HL-60 (cell line): Measurements from ENCODE around the gene PRKCE.
"Not testable (repeated sequence)": the region's sequence is repeated elsewhere in the genome, so short reads cannot be mapped to it uniquely, and the experiment has no call there.

Source experiments
- DNase-seq, 2 experiments: peaks; one replicate each; pipeline ENCODE4 v3.0.0-alpha.2; 2010 to 2020; ENCODE audit warnings: low read depth in 1 of 2, low spot score in 1 of 2
- H3K27ac ChIP-seq: fragments of 250-450 bp; sonication (Bioruptor Pico); replicated peaks from 2 replicates; pipeline ENCODE4 v1.5.1; 2020; ENCODE audit warnings: mild to moderate bottlenecking, moderate library complexity
- H3K27me3 ChIP-seq: fragments of 250-450 bp; sonication (Bioruptor Pico); 2 replicates; pipeline ENCODE4 v1.5.1; 2021; ENCODE audit warnings: mild to moderate bottlenecking, moderate library complexity; ENCODE audit not compliant: insufficient read depth, poor library complexity, severe bottlenecking
- H3K4me3 ChIP-seq: replicated peaks from 2 replicates; pipeline ENCODE4 v1.5.1; 2011; ENCODE audit warnings: mild to moderate bottlenecking, control low read depth, low read length; ENCODE audit not compliant: insufficient read depth
- CTCF ChIP-seq: IDR thresholded peaks from one replicate; pipeline ENCODE4 v1.5.1; 2011; ENCODE audit warnings: low read length, control low read depth, inconsistent platforms; ENCODE audit not compliant: insufficient read depth
- GABPA ChIP-seq: IDR thresholded peaks from 2 replicates; pipeline ENCODE4 v1.6.1; 2012; ENCODE audit warnings: low read depth
- POLR2AphosphoS5 ChIP-seq: IDR thresholded peaks from 2 replicates; pipeline ENCODE4 v1.6.1; 2012; ENCODE audit warnings: low read depth
- SPI1 ChIP-seq: IDR thresholded peaks from 2 replicates; pipeline ENCODE4 v1.6.1; 2012; ENCODE audit warnings: low read depth, mild to moderate bottlenecking, borderline replicate concordance
- TF ChIP-seq, protein P1 (sequence below): IDR thresholded peaks from 2 replicates; pipeline ENCODE4 v1.6.1; 2012; ENCODE audit warnings: low read depth; ENCODE audit not compliant: insufficient replicate concordance

PRKCE gene

GRCh38 chr2:46200861-46201605, 549.6 kb downstream of the PRKCE start:
- TF ChIP-seq POLR2AphosphoS5 (no peak), GABPA (no peak), SPI1 (no peak), CTCF (no peak)
- TF ChIP-seq, protein P1, sequence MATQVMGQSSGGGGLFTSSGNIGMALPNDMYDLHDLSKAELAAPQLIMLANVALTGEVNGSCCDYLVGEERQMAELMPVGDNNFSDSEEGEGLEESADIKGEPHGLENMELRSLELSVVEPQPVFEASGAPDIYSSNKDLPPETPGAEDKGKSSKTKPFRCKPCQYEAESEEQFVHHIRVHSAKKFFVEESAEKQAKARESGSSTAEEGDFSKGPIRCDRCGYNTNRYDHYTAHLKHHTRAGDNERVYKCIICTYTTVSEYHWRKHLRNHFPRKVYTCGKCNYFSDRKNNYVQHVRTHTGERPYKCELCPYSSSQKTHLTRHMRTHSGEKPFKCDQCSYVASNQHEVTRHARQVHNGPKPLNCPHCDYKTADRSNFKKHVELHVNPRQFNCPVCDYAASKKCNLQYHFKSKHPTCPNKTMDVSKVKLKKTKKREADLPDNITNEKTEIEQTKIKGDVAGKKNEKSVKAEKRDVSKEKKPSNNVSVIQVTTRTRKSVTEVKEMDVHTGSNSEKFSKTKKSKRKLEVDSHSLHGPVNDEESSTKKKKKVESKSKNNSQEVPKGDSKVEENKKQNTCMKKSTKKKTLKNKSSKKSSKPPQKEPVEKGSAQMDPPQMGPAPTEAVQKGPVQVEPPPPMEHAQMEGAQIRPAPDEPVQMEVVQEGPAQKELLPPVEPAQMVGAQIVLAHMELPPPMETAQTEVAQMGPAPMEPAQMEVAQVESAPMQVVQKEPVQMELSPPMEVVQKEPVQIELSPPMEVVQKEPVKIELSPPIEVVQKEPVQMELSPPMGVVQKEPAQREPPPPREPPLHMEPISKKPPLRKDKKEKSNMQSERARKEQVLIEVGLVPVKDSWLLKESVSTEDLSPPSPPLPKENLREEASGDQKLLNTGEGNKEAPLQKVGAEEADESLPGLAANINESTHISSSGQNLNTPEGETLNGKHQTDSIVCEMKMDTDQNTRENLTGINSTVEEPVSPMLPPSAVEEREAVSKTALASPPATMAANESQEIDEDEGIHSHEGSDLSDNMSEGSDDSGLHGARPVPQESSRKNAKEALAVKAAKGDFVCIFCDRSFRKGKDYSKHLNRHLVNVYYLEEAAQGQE: no peak
- Histone ChIP-seq H3K27ac (no peak overlapping the region), H3K27me3 (no peaks in the 10 kb centered on the region), H3K4me3 (no peak overlapping the region)
- DNase-seq: no peak

DNA sequence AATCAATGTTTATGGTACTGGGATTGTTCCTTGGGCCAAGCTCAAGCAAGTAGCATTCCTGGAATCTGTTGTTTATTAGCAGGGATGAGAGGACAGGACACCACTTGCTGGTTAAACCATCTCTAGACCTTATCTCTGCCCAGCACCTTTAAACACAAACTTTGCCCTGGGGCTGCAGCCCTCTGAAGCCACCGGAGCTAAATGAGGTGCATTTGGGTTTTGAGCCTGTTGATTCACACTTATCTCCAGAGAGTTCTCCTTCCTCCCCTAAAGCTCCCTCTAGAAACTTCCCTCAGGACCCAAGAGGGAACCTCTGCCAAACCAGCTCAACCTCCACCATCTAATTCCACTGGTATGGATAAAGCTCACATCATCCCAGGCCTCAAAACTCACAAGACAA, 551.0 kb downstream of the PRKCE start:
- H3K27me3 ChIP-seq: no peaks in the 10 kb centered on the region
- TF ChIP-seq, protein P1: no peak
- no peak overlapping the region for H3K4me3 ChIP-seq
- no peak overlapping the region for H3K27ac ChIP-seq
- DNase-seq: no peak

GRCh38 chr2:46202987-46203386, 551.5 kb downstream of the PRKCE start:
- H3K27me3 ChIP-seq: no peaks in the 10 kb centered on the region
- TF ChIP-seq, protein P1: no peak
- no peak for TF ChIP-seq SPI1
- no peak for DNase-seq
- no peak overlapping the region for H3K4me3 ChIP-seq
- no peak overlapping the region for H3K27ac ChIP-seq

- not testable (repeated sequence) for H3K27me3 ChIP-seq, H3K4me3 ChIP-seq, H3K27ac ChIP-seq, DNase-seq
Measured at GRCh38 chr2:46203636-46204035, 552.2 kb downstream of the PRKCE start.

DNA sequence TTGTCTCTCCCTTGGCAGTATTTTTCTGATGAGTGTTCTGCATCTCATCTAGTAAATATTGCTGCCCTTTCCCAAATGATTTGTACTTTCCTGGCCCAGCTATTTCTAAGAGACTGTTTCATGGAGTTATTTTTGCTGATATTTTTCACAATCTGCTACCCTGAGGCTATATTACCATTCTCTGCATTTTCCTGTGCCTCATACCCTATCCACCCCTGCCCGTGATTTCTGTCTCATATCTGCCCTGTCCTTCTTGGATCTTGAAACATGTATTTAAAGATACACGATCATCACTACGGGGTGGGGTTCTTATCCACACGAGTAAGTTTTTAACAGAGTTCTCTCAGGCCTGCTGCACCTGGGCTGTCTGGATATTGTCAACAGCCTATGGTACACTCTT, 556.1 kb downstream of the PRKCE start:
- H3K4me3 ChIP-seq: no peak overlapping the region
- no peak overlapping the region for H3K27ac ChIP-seq
- TF ChIP-seq, protein P1: no peak
- TF ChIP-seq GABPA: no peak
- TF ChIP-seq POLR2AphosphoS5: no peak
- no peak for TF ChIP-seq CTCF
- TF ChIP-seq SPI1: no peak
- no peak for DNase-seq
- no peaks in the 10 kb centered on the region for H3K27me3 ChIP-seq
